HCT116 (cell line): ENCODE data around the gene CHSY1. TPM values are rescaled to one million over a fixed set of nuclear protein-coding genes. Genes with fewer than 3 reads are reported as not detected.

ENCODE experiments used
- ATAC-seq: fragments of 200-7000 bp; cut with Tn5 transposase; 2 replicates; pipeline ENCODE4 v1.9.1; 2020; ENCODE audit warnings: mild to moderate bottlenecking, moderate library complexity
- BruUV-seq: library from RNA; stranded (reverse); fragments of 400-500 nt; replicated peaks from 2 replicates; lab custom pipeline; 2021; lab: Mats Ljungman, UMichigan
- CTCF ChIA-PET: fragments of 300-600 bp; sonication (Branson Sonifier 250); formaldehyde crosslinking; loops from one replicate; lab custom pipeline; 2021; ENCODE audit warnings: antibody characterized with exemption; lab: Charles Lee
- POLR2A ChIA-PET: fragments of 300-600, 350-600 bp; sonication (Branson Sonifier 250); formaldehyde crosslinking; loops from one replicate; lab custom pipeline; 2021; ENCODE audit warnings: antibody characterized with exemption; lab: Charles Lee
- RAD21 ChIA-PET, 2 experiments: fragments of 300-600 bp; sonication (Branson Sonifier 250); formaldehyde crosslinking; loops; one replicate each; lab custom pipeline; 2023; ENCODE audit warnings: low total read pairs in 2 of 2; ENCODE audit not compliant: uncharacterized antibody in 2 of 2, unreplicated experiment in 2 of 2, low non-redundant PET in 1 of 2; lab: Charles Lee
- DNase-seq: peaks from one replicate; pipeline ENCODE4 v3.0.0-alpha.2; 2010; ENCODE audit warnings: low read depth, low spot score
- H2AFZ ChIP-seq: fragments of 200-600 bp; shearing (Covaris generic), sonication (generic); 2 replicates; pipeline ENCODE4 v1.6.1; 2017; ENCODE audit warnings: low read depth, mixed run types, mixed read lengths, antibody characterized with exemption, low read length; ENCODE audit not compliant: poor library complexity, severe bottlenecking
- H3K27ac ChIP-seq: 2 replicates; pipeline ENCODE4 v1.5.1; 2012; ENCODE audit warnings: low read depth, low read length
- H3K27me3 ChIP-seq: fragments of 200-600 bp; sonication (generic); 2 replicates; pipeline ENCODE4 v1.6.1; 2016; ENCODE audit warnings: mixed run types, low read length, mixed read lengths; ENCODE audit not compliant: insufficient read depth
- H3K36me3 ChIP-seq, 2 experiments: fragments of 200-500 bp in 1 of 2; fragments of 200-600 bp in 1 of 2; sonication (Bioruptor generic) in 1 of 2; sonication (generic) in 1 of 2; 2 replicates each; pipeline versions ENCODE4 v1.5.1 to v1.6.1; 2014 to 2016; ENCODE audit warnings: low read length in 2 of 2, inconsistent platforms in 1 of 2, mixed read lengths in 1 of 2, mixed run types in 1 of 2; ENCODE audit not compliant: insufficient read depth in 2 of 2, control insufficient read depth in 1 of 2
- H3K4me1 ChIP-seq, 2 experiments: fragments of 200-600 bp in 1 of 2; sonication (generic) in 1 of 2; 2 replicates each; pipeline versions ENCODE4 v1.5.1 to v1.6.1; 2012 to 2017; ENCODE audit warnings: low read length in 2 of 2, inconsistent platforms in 1 of 2, mild to moderate bottlenecking in 1 of 2, mixed read lengths in 1 of 2, mixed run types in 1 of 2, moderate library complexity in 1 of 2; ENCODE audit not compliant: insufficient read depth in 2 of 2, control insufficient read depth in 1 of 2
- H3K4me2 ChIP-seq: fragments of 200-600 bp; sonication (generic); 2 replicates; pipeline ENCODE4 v1.6.1; 2017; ENCODE audit warnings: mixed run types, low read length, mixed read lengths
- H3K4me3 ChIP-seq, 2 experiments: fragments of 200-600 bp in 1 of 2; sonication (generic) in 1 of 2; replicated peaks in 1 of 2; 2 replicates each; pipeline ENCODE4 v1.5.1; 2011 to 2016; ENCODE audit warnings: low read length in 2 of 2, control low read depth in 1 of 2, low read depth in 1 of 2, mild to moderate bottlenecking in 1 of 2, mixed read lengths in 1 of 2, mixed run types in 1 of 2
- H3K79me2 ChIP-seq: fragments of 200-600 bp; sonication (generic); 2 replicates; pipeline ENCODE4 v1.6.1; 2017; ENCODE audit warnings: mild to moderate bottlenecking, mixed run types, low read length, moderate library complexity, mixed read lengths; ENCODE audit not compliant: insufficient read depth
- H3K9ac ChIP-seq: fragments of 200-600 bp; sonication (generic); 2 replicates; pipeline ENCODE4 v1.6.1; 2016; ENCODE audit warnings: low read length, mixed read lengths
- H3K9me2 ChIP-seq: fragments of 200-600 bp; sonication (generic), shearing (Covaris generic); 2 replicates; pipeline ENCODE4 v1.6.1; 2017; ENCODE audit warnings: mixed run types, mild to moderate bottlenecking, moderate library complexity; ENCODE audit not compliant: insufficient read depth
- H3K9me3 ChIP-seq, 2 experiments: fragments of 200-500 bp in 1 of 2; fragments of 200-600 bp in 1 of 2; sonication (Bioruptor generic) in 1 of 2; sonication (generic) in 1 of 2; 2 replicates each; pipeline ENCODE4 v1.6.1; 2014 to 2017; ENCODE audit warnings: low read length in 2 of 2, mixed read lengths in 2 of 2, inconsistent platforms in 1 of 2, low read depth in 1 of 2, mild to moderate bottlenecking in 1 of 2, mixed run types in 1 of 2, moderate library complexity in 1 of 2; ENCODE audit not compliant: control insufficient read depth in 1 of 2, insufficient read depth in 1 of 2
- H4K20me1 ChIP-seq: fragments of 200-600 bp; sonication (generic), shearing (Covaris generic); 2 replicates; pipeline ENCODE4 v1.6.1; 2017; ENCODE audit warnings: mixed run types, mild to moderate bottlenecking, moderate library complexity; ENCODE audit not compliant: insufficient read depth
- CBX3 ChIP-seq: IDR thresholded peaks from 2 replicates; pipeline ENCODE4 v1.6.1; 2012; ENCODE audit warnings: low read depth
- CEBPB ChIP-seq: IDR thresholded peaks from 2 replicates; pipeline ENCODE4 v1.6.1; 2012; ENCODE audit warnings: low read depth
- CTCF ChIP-seq, 3 experiments: fragments of 200-600 bp in 1 of 3; sonication (generic) in 1 of 3; IDR thresholded peaks in 2 of 3; conservative IDR thresholded peaks in 1 of 3; 2 replicates each; pipeline ENCODE4 v1.5.1; 2012 to 2017; ENCODE audit warnings: low read depth in 2 of 3, low read length in 2 of 3, antibody characterized with exemption in 1 of 3, borderline replicate concordance in 1 of 3, control low read depth in 1 of 3, mild to moderate bottlenecking in 1 of 3, mixed read lengths in 1 of 3, mixed run types in 1 of 3, moderate library complexity in 1 of 3; ENCODE audit not compliant: insufficient read depth in 1 of 3
- EGR1 ChIP-seq: IDR thresholded peaks from 2 replicates; pipeline ENCODE4 v1.6.1; 2012; ENCODE audit warnings: low read depth
- EZH2phosphoT487 ChIP-seq: fragments of 200-600 bp; IDR thresholded peaks from 2 replicates; pipeline ENCODE4 v1.6.1; 2018; ENCODE audit warnings: antibody characterized with exemption, borderline replicate concordance
- FOSL1 ChIP-seq: IDR thresholded peaks from 2 replicates; pipeline ENCODE4 v1.6.1; 2012; ENCODE audit warnings: low read depth
- JUND ChIP-seq: IDR thresholded peaks from 2 replicates; pipeline ENCODE4 v1.6.1; 2012
- MAX ChIP-seq: IDR thresholded peaks from 2 replicates; pipeline ENCODE4 v1.6.1; 2012
- POLR2AphosphoS5 ChIP-seq: IDR thresholded peaks from 2 replicates; pipeline ENCODE4 v1.6.1; 2011; ENCODE audit warnings: mild to moderate bottlenecking, low read depth, low read length, moderate library complexity
- RAD21 ChIP-seq: IDR thresholded peaks from 2 replicates; pipeline ENCODE4 v1.6.1; 2012; ENCODE audit warnings: low read depth, mild to moderate bottlenecking
- SIN3A ChIP-seq: IDR thresholded peaks from 2 replicates; pipeline ENCODE4 v1.6.1; 2012; ENCODE audit warnings: low read depth
- SP1 ChIP-seq: IDR thresholded peaks from 2 replicates; pipeline ENCODE4 v1.6.1; 2012; ENCODE audit warnings: low read depth
- SRF ChIP-seq: IDR thresholded peaks from 2 replicates; pipeline ENCODE4 v1.6.1; 2012; ENCODE audit warnings: low read depth
- TCF7L2 ChIP-seq: IDR thresholded peaks from 2 replicates; pipeline ENCODE4 v1.7.0; 2011; ENCODE audit warnings: borderline replicate concordance, inconsistent platforms; ENCODE audit not compliant: insufficient read depth, insufficient read length; ENCODE audit errors: extremely low read depth
- YY1 ChIP-seq: IDR thresholded peaks from 2 replicates; pipeline ENCODE4 v1.6.1; 2011; ENCODE audit warnings: low read length, low read depth, moderate library complexity, mild to moderate bottlenecking; ENCODE audit not compliant: insufficient replicate concordance; ENCODE audit errors: extremely low read depth
- ZBTB33 ChIP-seq: IDR thresholded peaks from 2 replicates; pipeline ENCODE4 v1.6.1; 2011; ENCODE audit warnings: mild to moderate bottlenecking, low read length, moderate library complexity; ENCODE audit not compliant: insufficient replicate concordance; ENCODE audit errors: extremely low read depth
- ZFX ChIP-seq: fragments of 450-650 bp; IDR thresholded peaks from 2 replicates; pipeline ENCODE4 v1.6.1; 2017
- ZNF274 ChIP-seq: fragments of 200-500 bp; sonication (Bioruptor generic); IDR thresholded peaks from 2 replicates; pipeline ENCODE4 v1.6.1; 2014; ENCODE audit warnings: mild to moderate bottlenecking, low read depth, low read length, inconsistent platforms
- intact Hi-C: fragments of 100-400 bp; cut with micrococcal nuclease; formaldehyde crosslinking; loops from 2 replicates; pipeline ENCODE4 v1.10.0; 2022
- total RNA-seq: library from RNA; stranded (reverse); gene quantifications from one replicate; pipeline ENCODE4 v1.2.1, GENCODE V29; 2021; ENCODE audit not compliant: unreplicated experiment
- TF ChIP-seq, protein P1 (sequence below): IDR thresholded peaks from 2 replicates; pipeline ENCODE4 v1.6.1; 2012

Gene CHSY1
- total RNA-seq, 1 experiment from 2014 or later, result 25.4 TPM

- intact Hi-C loops, result no loop called here
- no peak overlapping the region for H2AFZ ChIP-seq
- TF ChIP-seq MAX, result no peak
- TF ChIP-seq ZNF274, result no peak
- TF ChIP-seq CTCF (IDR thresholded peaks at IDR 0.05 in 2 of 3, conservative IDR thresholded peaks at IDR 0.05 in 1 of 3; ENCODE audit: borderline replicate concordance in 1 of 3, insufficient read depth in 1 of 3, low read depth in 2 of 3, low read length in 2 of 3), result no peak
- no peak for TF ChIP-seq SRF
- no peak for TF ChIP-seq FOSL1
- TF ChIP-seq CBX3, result no peak
- no peak for TF ChIP-seq CEBPB
- TF ChIP-seq, protein P1, sequence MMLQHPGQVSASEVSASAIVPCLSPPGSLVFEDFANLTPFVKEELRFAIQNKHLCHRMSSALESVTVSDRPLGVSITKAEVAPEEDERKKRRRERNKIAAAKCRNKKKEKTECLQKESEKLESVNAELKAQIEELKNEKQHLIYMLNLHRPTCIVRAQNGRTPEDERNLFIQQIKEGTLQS, result no peak
- no peak for TF ChIP-seq JUND
- no peak for TF ChIP-seq YY1
- no peak for TF ChIP-seq ZBTB33
- TF ChIP-seq SP1, result no peak
- no peak for TF ChIP-seq EGR1
- no peak for TF ChIP-seq SIN3A
- TF ChIP-seq EZH2phosphoT487, result no peak
- no peak for TF ChIP-seq RAD21
- no peak for TF ChIP-seq ZFX
- no peak for TF ChIP-seq POLR2AphosphoS5
- TF ChIP-seq TCF7L2, result no peak
- H4K20me1 ChIP-seq, result no peaks in the 10 kb centered on the region
- no peak overlapping the region for H3K4me2 ChIP-seq
- peaks cover 4% of the 10 kb centered on the region; the same call in 1 of the 2 replicates for H3K79me2 ChIP-seq
- H3K9me3 ChIP-seq, result no peaks in the 10 kb centered on the region
- peaks cover 4 to 12% of the 10 kb centered on the region in 2 experiments; a peak in 3 of 4 replicates for H3K4me1 ChIP-seq
- peaks cover 3% of the 10 kb centered on the region in 2 experiments; a peak in 1 of 4 replicates for H3K36me3 ChIP-seq
- no peak for ATAC-seq
- ChIA-PET POLR2A (no interaction called here), RAD21 (no interaction called here), CTCF (no interaction called here)
- no TSS peak for BruUV-seq
- DNase-seq, result no peak
- no peaks in the 10 kb centered on the region for H3K27me3 ChIP-seq
- no peak overlapping the region for H3K4me3 ChIP-seq
- no peak overlapping the region for H3K9ac ChIP-seq
- no peak overlapping the region for H3K27ac ChIP-seq
- H3K9me2 ChIP-seq, result no peaks in the 10 kb centered on the region
Observed at GRCh38 chr15:101172501-101173071, 79.3 kb downstream of the CHSY1 start.
